ENCODE results near the gene C5orf58.

The C5orf58 gene

GRCh38 chr5:170250810-170251317 lies 18.1 kb downstream of the C5orf58 start:
- TF ChIP-seq EZH2phosphoT487 (IDR thresholded peaks at IDR 0.05; ENCODE audit: borderline replicate concordance) (no peak), CTCF (conservative IDR thresholded peaks at IDR 0.05; ENCODE audit: low read length) (no peak)
- no peaks in the 10 kb centered on the region for H3K27me3 ChIP-seq (ENCODE audit: insufficient read depth, low read length, poor library complexity, severe bottlenecking)

GRCh38 chr5:170251462-170251861 lies 18.7 kb downstream of the C5orf58 start:
- H4K20me1 ChIP-seq (ENCODE audit: insufficient read depth, low read length, poor library complexity, severe bottlenecking): no peaks in the 10 kb centered on the region
- H3K79me2 ChIP-seq (ENCODE audit: insufficient read depth, low read length): no peaks in the 10 kb centered on the region
- no peak overlapping the region for H3K9ac ChIP-seq (ENCODE audit: low read depth, low read length, poor library complexity, severe bottlenecking)
- no peak overlapping the region for H3K4me3 ChIP-seq (ENCODE audit: low read length, poor library complexity, severe bottlenecking)
- H3K4me1 ChIP-seq (ENCODE audit: insufficient read depth, low read length, poor library complexity, severe bottlenecking): no peaks in the 10 kb centered on the region
- no peaks in the 10 kb centered on the region for H3K27me3 ChIP-seq (ENCODE audit: insufficient read depth, low read length, poor library complexity, severe bottlenecking)
- H2AFZ ChIP-seq (ENCODE audit: low read length): no peak overlapping the region
- no peaks in the 10 kb centered on the region for H3K9me3 ChIP-seq (ENCODE audit: insufficient read depth, low read depth, low read length)
- no peaks in the 10 kb centered on the region for H3K9me2 ChIP-seq (replicated peaks; ENCODE audit: low read depth, low read length)
- no peak for TF ChIP-seq EZH2phosphoT487 (IDR thresholded peaks at IDR 0.05; ENCODE audit: borderline replicate concordance)
- no peak for TF ChIP-seq CTCF (conservative IDR thresholded peaks at IDR 0.05; ENCODE audit: low read length)
- peaks cover 96% of the 10 kb centered on the region; the same call in 1 of the 2 replicates for H3K36me3 ChIP-seq (ENCODE audit: insufficient read depth, low read length)
- no peak overlapping the region for H3K4me2 ChIP-seq (ENCODE audit: low read depth, low read length, poor library complexity, severe bottlenecking)
- H3F3A ChIP-seq (ENCODE audit: low read depth): no peaks in the 10 kb centered on the region

More at GRCh38 chr5:170250810-170251317, 18.1 kb downstream of the C5orf58 start:
- no peak overlapping the region for H3K9ac ChIP-seq (ENCODE audit: low read depth, low read length, poor library complexity, severe bottlenecking)
- no peaks in the 10 kb centered on the region for H3K79me2 ChIP-seq (ENCODE audit: insufficient read depth, low read length)
- no peaks in the 10 kb centered on the region for H3F3A ChIP-seq (ENCODE audit: low read depth)
- H3K4me3 ChIP-seq (ENCODE audit: low read length, poor library complexity, severe bottlenecking): no peak overlapping the region
- H3K4me1 ChIP-seq (ENCODE audit: insufficient read depth, low read length, poor library complexity, severe bottlenecking): no peaks in the 10 kb centered on the region
- H3K4me2 ChIP-seq (ENCODE audit: low read depth, low read length, poor library complexity, severe bottlenecking): no peak overlapping the region
- no peaks in the 10 kb centered on the region for H4K20me1 ChIP-seq (ENCODE audit: insufficient read depth, low read length, poor library complexity, severe bottlenecking)
- H3K9me3 ChIP-seq (ENCODE audit: insufficient read depth, low read depth, low read length): no peaks in the 10 kb centered on the region
- H3K36me3 ChIP-seq (ENCODE audit: insufficient read depth, low read length): peaks cover 93% of the 10 kb centered on the region; the same call in 1 of the 2 replicates
- H2AFZ ChIP-seq (ENCODE audit: low read length): no peak overlapping the region
- H3K9me2 ChIP-seq (replicated peaks; ENCODE audit: low read depth, low read length): no peaks in the 10 kb centered on the region

- Histone ChIP-seq H4K20me1 (ENCODE audit: insufficient read depth, low read length, poor library complexity, severe bottlenecking) (no peaks in the 10 kb centered on the region), H3K27me3 (ENCODE audit: insufficient read depth, low read length, poor library complexity, severe bottlenecking) (no peaks in the 10 kb centered on the region), H3K9me2 (replicated peaks; ENCODE audit: low read depth, low read length) (no peaks in the 10 kb centered on the region), H3K9me3 (ENCODE audit: insufficient read depth, low read depth, low read length) (no peaks in the 10 kb centered on the region), H3F3A (ENCODE audit: low read depth) (no peaks in the 10 kb centered on the region), H2AFZ (ENCODE audit: low read length) (no peak overlapping the region), H3K9ac (ENCODE audit: low read depth, low read length, poor library complexity, severe bottlenecking) (no peak overlapping the region), H3K4me2 (ENCODE audit: low read depth, low read length, poor library complexity, severe bottlenecking) (no peak overlapping the region), H3K36me3 (ENCODE audit: insufficient read depth, low read length) (peaks cover 96% of the 10 kb centered on the region; the same call in 1 of the 2 replicates), H3K4me1 (ENCODE audit: insufficient read depth, low read length, poor library complexity, severe bottlenecking) (no peaks in the 10 kb centered on the region), H3K4me3 (ENCODE audit: low read length, poor library complexity, severe bottlenecking) (no peak overlapping the region), H3K79me2 (ENCODE audit: insufficient read depth, low read length) (no peaks in the 10 kb centered on the region)
- TF ChIP-seq CTCF (conservative IDR thresholded peaks at IDR 0.05; ENCODE audit: low read length) (no peak), EZH2phosphoT487 (IDR thresholded peaks at IDR 0.05; ENCODE audit: borderline replicate concordance) (no peak)
These were observed 19.3 kb downstream of the C5orf58 start for GRCh38 chr5:170252109-170252508.

Measured in Loucy (cell line).